BLaER1 treated with 17β-estradiol and CSF1 and Interleukin-3, amounts not matched to agents 10 nM and 100 nM (cell line): ENCODE measurements around the gene TMEM44.
"Not testable (repeated sequence)": the region's sequence is repeated elsewhere in the genome, so short reads cannot be mapped to it uniquely, and the experiment has no call there.

Experiments
- H3K27ac ChIP-seq, 11 experiments: shearing (Covaris generic); formaldehyde crosslinking; 2 replicates each; pipeline ENCODE4 v1.8.1; 2022
- H3K27me3 ChIP-seq, 11 experiments: shearing (Covaris generic); formaldehyde crosslinking; 2 replicates each; pipeline ENCODE4 v1.8.1; 2022
- H3K36me3 ChIP-seq, 11 experiments: shearing (Covaris generic); formaldehyde crosslinking; 2 replicates each; pipeline ENCODE4 v1.8.1; 2022
- H3K4me1 ChIP-seq, 10 experiments: shearing (Covaris generic); formaldehyde crosslinking; 2 replicates each; pipeline ENCODE4 v1.8.1; 2022
- H3K4me2 ChIP-seq, 11 experiments: shearing (Covaris generic); formaldehyde crosslinking; 2 replicates each; pipeline ENCODE4 v1.8.1; 2022
- H3K4me3 ChIP-seq, 10 experiments: shearing (Covaris generic); formaldehyde crosslinking; 2 replicates each; pipeline ENCODE4 v1.8.1; 2022
- H3K9ac ChIP-seq, 11 experiments: shearing (Covaris generic); formaldehyde crosslinking; 2 replicates each; pipeline ENCODE4 v1.8.1; 2022
- H3K9me3 ChIP-seq, 11 experiments: shearing (Covaris generic); formaldehyde crosslinking; replicated peaks in 1 of 11; 2 replicates each; pipeline ENCODE4 v1.8.1; 2022
- H4K20me1 ChIP-seq, 11 experiments: shearing (Covaris generic); formaldehyde crosslinking; 2 replicates each; pipeline ENCODE4 v1.8.1; 2022
- Cebpa-rat ChIP-seq, 11 experiments: shearing (Covaris generic); IDR thresholded peaks; 2 replicates each; pipeline ENCODE4 v1.8.1; 2022

The TMEM44 gene

DNA sequence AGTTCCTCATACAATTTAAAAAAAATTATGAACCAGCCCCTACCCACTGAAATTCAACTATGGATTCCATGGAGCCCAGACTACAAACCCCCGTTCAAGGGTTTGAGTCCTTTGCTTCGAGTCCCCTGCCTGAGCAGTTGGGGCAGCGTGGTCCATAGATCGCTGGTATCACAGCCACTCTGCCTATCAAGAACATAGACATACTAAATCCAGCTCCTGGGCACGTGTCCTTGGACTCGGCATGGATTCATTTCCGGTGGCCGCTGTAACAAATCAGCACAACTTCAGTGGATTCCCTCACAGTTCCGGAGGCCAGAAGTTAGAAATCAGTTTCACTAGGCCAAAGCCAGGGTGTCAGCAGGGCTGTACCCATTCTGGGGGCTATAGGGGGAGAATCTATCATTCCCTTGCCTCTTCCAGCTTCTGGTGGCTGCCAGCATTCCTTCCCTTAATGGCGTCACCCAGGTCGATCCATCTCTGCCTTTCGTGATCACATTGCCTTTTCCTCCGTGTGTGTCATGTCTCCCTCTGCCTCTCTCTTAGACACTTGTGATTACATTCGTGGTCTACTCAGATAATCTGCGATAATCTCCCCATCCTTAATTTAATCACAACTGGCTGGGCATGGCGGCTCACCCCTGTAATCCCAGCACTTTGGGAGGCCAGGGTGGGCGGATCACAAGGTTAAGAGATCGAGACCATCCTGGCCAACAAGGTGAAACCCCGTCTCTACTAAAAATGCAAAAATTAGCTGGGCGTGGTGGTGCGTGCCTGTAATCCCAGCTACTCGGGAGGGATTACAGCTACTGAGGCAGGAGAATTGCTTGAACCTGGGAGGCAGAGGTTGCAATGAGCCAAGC is 4.6 kb upstream of the TMEM44 start:
- Histone ChIP-seq H3K36me3 (peaks cover 17 to 51% (median 31%) of the 10 kb centered on the region in 11 experiments), H3K9ac (peak overlapping the region in 3 of 11 experiments; percentile 14 to 41 (median 27); a peak in 4 of 22 replicates), H3K4me2 (peak overlapping the region in 5 of 11 experiments; percentile 0 to 46 (median 25); a peak in 6 of 22 replicates), H4K20me1 (peaks cover 0 to 18% (median 0%) of the 10 kb centered on the region in 11 experiments; a peak in 4 of 22 replicates), H3K9me3 (no peaks in the 10 kb centered on the region), H3K27me3 (no peaks in the 10 kb centered on the region), H3K27ac (peak overlapping the region in 1 of 11 experiments; percentile 22; a peak in 1 of 22 replicates), H3K4me3 (no peak overlapping the region), H3K4me1 (peaks cover 14 to 51% (median 29%) of the 10 kb centered on the region in 10 experiments)
- TF ChIP-seq Cebpa-rat (IDR thresholded peaks at IDR 0.05), result no peak

DNA sequence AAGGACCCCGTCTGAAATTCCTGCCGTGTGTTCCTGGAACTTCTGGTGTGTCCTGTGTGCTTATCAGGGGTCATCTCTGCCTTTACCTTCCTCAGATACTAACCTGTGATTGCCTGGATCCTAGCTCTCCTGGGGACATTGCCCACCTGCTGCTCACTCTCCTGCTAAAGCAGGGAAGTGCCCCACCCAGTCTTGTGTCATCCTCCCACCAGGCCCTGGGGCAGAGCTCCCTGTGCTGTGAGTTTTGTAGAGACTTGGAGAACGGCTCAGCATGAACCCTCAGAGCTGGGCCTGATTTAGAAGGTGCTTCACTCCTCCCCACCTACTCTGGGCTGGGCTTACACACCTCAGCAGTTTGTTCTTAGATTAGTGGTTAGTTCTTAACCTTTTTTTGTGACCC is 3.8 kb upstream of the TMEM44 start:
- Histone ChIP-seq H3K9ac (peak overlapping the region in 4 of 11 experiments; percentile 14 to 41 (median 29); a peak in 4 of 22 replicates), H3K36me3 (peaks cover 10 to 44% (median 24%) of the 10 kb centered on the region in 11 experiments), H3K27ac (0 out of 22 replicates have a peak overlapping the region, but pooled peaks of 1 of the 11 experiments have one; percentile 22), H3K27me3 (no peaks in the 10 kb centered on the region), H3K4me3 (no peak overlapping the region), H3K4me1 (peaks cover 21 to 58% (median 36%) of the 10 kb centered on the region in 10 experiments), H3K9me3 (peaks cover 0 to 3% (median 0%) of the 10 kb centered on the region in 11 experiments; a peak in 7 of 22 replicates), H4K20me1 (peaks cover 0 to 17% (median 0%) of the 10 kb centered on the region in 11 experiments; a peak in 4 of 22 replicates), H3K4me2 (peak overlapping the region in 6 of 11 experiments; percentile 0 to 46 (median 25); a peak in 8 of 22 replicates)
- TF ChIP-seq Cebpa-rat (IDR thresholded peaks at IDR 0.05), result no peak

DNA sequence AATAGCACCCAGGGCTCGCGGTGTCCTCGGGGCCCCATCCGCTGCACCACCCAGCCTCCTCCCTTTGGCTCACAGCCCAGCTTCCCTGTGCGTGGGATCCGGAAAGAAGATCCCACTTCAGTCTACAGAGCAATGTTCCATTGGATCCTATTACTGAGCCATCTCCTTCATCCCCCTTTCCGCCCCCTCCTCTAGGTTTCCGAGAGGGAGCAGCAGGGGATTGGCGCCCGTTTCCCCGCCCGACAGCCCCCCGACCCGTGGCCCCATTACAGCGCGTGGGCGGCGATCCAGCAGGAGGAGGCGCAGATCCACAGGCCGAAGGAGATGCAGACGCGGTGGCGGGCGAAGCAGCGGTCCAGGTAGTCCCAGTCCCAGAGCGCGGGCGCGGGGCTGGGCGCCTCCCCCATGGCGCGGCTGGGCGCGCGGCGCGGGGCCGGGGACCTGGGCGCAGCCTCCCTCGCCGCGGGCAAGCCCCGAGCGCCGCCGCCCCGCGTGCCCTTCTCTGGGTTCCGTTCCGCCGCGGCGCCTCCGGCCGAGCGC is 340 bp downstream of the TMEM44 start:
- Histone ChIP-seq H3K4me3 (peak overlapping the region; percentile 82 to 97 (median 85)), H3K4me2 (peak overlapping the region; percentile 73 to 95 (median 88)), H3K27ac (peak overlapping the region; percentile 61 to 91 (median 85)), H3K9ac (peak overlapping the region; percentile 83 to 95 (median 89)), H4K20me1 (no peaks in the 10 kb centered on the region), H3K27me3 (no peaks in the 10 kb centered on the region), H3K36me3 (peaks cover 19 to 36% (median 32%) of the 10 kb centered on the region in 11 experiments), H3K4me1 (peaks cover 8 to 38% (median 17%) of the 10 kb centered on the region in 10 experiments; a peak in 18 of 20 replicates), H3K9me3 (peaks cover 12 to 40% (median 32%) of the 10 kb centered on the region in 11 experiments)
- no peak for TF ChIP-seq Cebpa-rat (IDR thresholded peaks at IDR 0.05)

DNA sequence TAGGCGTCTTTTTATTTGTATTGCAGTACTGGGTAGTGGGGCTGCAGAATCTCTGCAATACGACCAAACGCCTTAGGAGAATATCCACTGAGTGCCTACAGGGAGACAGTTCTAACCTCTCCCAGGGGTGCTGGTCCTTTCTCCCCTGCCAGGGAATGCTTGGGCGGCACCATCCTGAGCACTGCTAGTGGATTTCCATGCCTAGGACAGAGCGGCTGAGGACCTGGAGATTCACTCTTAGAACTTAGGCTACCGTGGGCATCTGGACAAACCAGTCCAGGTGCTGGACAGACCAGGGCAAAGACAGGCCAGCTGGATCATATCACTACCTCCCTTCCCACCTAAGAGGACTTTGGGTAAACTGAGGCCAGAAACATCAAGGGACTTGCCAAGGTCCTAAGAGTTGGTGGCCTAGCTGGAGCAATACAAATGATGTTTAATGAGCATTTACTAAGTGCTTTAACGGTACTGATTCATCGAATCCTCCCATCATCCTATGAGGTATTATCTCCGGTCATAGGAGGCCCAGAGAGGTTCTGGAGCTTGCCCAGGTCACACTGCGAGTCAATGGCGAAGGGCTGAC is 902 bp downstream of the TMEM44 start:
- Histone ChIP-seq H3K4me3 (peak overlapping the region; percentile 82 to 97 (median 85)), H3K4me1 (peaks cover 8 to 32% (median 14%) of the 10 kb centered on the region in 10 experiments; a peak in 18 of 20 replicates), H3K4me2 (peak overlapping the region; percentile 73 to 95 (median 88)), H3K27ac (peak overlapping the region in 9 of 11 experiments; percentile 83 to 91 (median 87); a peak in 18 of 22 replicates), H4K20me1 (no peaks in the 10 kb centered on the region), H3K36me3 (peaks cover 25 to 42% (median 37%) of the 10 kb centered on the region in 11 experiments), H3K9me3 (peaks cover 12 to 40% (median 32%) of the 10 kb centered on the region in 11 experiments), H3K9ac (peak overlapping the region; percentile 83 to 95 (median 89)), H3K27me3 (no peaks in the 10 kb centered on the region)
- TF ChIP-seq Cebpa-rat (IDR thresholded peaks at IDR 0.05), result no peak

DNA sequence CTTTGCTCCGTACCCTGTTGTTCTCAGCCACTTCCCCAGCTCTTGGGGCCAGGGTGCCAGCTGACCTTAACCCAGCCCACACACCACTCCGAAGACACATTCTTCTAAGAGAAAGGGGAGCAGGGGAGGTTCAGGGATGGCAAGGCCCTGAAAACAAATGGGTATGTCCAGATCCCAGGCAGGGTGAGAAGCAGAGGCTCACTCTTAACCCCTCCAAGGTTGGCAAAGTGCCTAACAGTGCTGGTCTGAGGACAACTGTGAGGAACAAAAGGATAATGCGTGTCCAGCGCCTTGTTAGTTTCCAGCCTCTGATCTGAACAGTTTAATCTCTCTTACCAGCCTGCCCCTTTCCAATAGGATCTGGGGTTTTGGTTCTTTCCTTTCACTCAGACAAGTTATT is 1.5 kb downstream of the TMEM44 start:
- H3K36me3 ChIP-seq, result peaks cover 30 to 48% (median 43%) of the 10 kb centered on the region in 11 experiments
- H3K27me3 ChIP-seq, result no peaks in the 10 kb centered on the region
- peak overlapping the region in 3 of 10 experiments; percentile 82 to 97 (median 82); a peak in 3 of 20 replicates for H3K4me3 ChIP-seq
- no peaks in the 10 kb centered on the region for H4K20me1 ChIP-seq
- H3K9ac ChIP-seq, result no peak overlapping the region
- peaks cover 8 to 26% (median 12%) of the 10 kb centered on the region in 10 experiments; a peak in 17 of 20 replicates for H3K4me1 ChIP-seq
- H3K4me2 ChIP-seq, result peak overlapping the region; percentile 73 to 95 (median 88); a peak in 16 of 22 replicates
- no peak for TF ChIP-seq Cebpa-rat (IDR thresholded peaks at IDR 0.05)
- no peak overlapping the region for H3K27ac ChIP-seq
- H3K9me3 ChIP-seq, result peaks cover 12 to 40% (median 32%) of the 10 kb centered on the region in 11 experiments

DNA sequence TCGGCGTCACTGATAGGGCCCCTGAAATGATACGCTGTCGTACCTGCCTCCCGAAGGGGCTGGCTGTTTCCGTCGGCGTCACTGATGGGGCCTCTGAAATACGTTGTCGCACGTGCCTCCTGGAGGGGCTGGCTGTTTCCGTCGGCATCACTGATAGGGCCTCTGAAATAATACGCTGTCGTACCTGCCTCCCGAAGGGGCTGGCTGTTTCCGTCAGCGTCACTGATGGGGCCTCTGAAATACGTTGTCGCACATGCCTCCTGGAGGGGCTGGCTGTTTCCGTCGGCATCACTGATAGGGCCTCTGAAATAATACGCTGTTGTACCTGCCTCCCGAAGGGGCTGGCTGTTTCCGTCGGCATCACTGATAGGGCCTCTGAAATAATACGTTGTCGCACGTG is 2.5 kb downstream of the TMEM44 start:
- H3K9ac ChIP-seq, H3K4me2 ChIP-seq, H4K20me1 ChIP-seq, H3K27me3 ChIP-seq, H3K27ac ChIP-seq: not testable (repeated sequence)
- Histone ChIP-seq H3K9me3 (peaks cover 12 to 40% (median 32%) of the 10 kb centered on the region in 11 experiments), H3K36me3 (peaks cover 35 to 57% (median 52%) of the 10 kb centered on the region in 11 experiments), H3K4me1 (peaks cover 8 to 24% (median 12%) of the 10 kb centered on the region in 10 experiments; a peak in 17 of 20 replicates), H3K4me3 (peak overlapping the region in 5 of 10 experiments; percentile 6 to 82 (median 31); a peak in 4 of 20 replicates)

DNA sequence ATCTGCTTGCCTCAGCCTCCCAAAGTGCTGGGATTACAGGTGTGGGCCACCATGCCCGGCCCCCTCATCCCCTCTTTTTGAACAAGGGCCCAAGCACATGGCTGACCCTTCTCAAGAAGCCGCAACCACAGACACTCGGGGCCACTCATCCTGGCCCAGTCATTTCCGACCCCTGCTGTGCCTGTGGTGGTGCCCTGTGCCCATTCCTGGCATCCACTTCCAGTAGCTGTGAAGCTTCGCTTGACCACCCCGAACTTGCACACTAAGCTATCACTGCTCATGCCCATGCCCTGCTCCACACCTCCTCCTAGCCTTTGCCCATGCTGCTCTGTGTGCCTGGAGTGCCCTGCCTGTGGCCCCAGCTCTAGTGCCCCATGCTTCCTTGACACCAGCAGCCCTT is 8.3 kb downstream of the TMEM44 start:
- Histone ChIP-seq H3K36me3 (peaks cover 32 to 70% (median 52%) of the 10 kb centered on the region in 11 experiments), H3K4me2 (peak overlapping the region in 1 of 11 experiments; percentile 69; a peak in 1 of 22 replicates), H3K9ac (no peak overlapping the region), H3K27ac (no peak overlapping the region), H3K4me1 (peaks cover 33 to 52% (median 47%) of the 10 kb centered on the region in 10 experiments), H4K20me1 (peaks cover 0 to 32% (median 0%) of the 10 kb centered on the region in 11 experiments; a peak in 4 of 22 replicates), H3K4me3 (no peak overlapping the region), H3K27me3 (no peaks in the 10 kb centered on the region), H3K9me3 (peaks cover 0 to 17% (median 12%) of the 10 kb centered on the region in 11 experiments; a peak in 20 of 22 replicates)
- no peak for TF ChIP-seq Cebpa-rat (IDR thresholded peaks at IDR 0.05)
